HepG2 (cell line): Measurements from ENCODE around the gene TAS2R4. TPM values are rescaled to one million over a fixed set of nuclear protein-coding genes. Genes with fewer than 3 reads are reported as not detected.

Experiments used
- AKNA ChIP-seq: sonication (generic); formaldehyde crosslinking; IDR thresholded peaks from 2 replicates; pipeline ENCODE4 v1.4.0; 2020; ENCODE audit warnings: missing genetic modification reagents, borderline replicate concordance
- EP300 ChIP-seq, 3 experiments: sonication (generic) in 1 of 3; formaldehyde crosslinking in 1 of 3; IDR thresholded peaks; 2 replicates each; pipeline versions ENCODE4 v1.5.1 to v1.6.1; 2011 to 2020; ENCODE audit warnings: low read depth in 2 of 3, low read length in 2 of 3, borderline replicate concordance in 1 of 3, improper control_type of control experiment in 1 of 3, mild to moderate bottlenecking in 1 of 3, missing genetic modification reagents in 1 of 3, moderate library complexity in 1 of 3
- LBX2 ChIP-seq: sonication (generic); formaldehyde crosslinking; IDR thresholded peaks from 2 replicates; pipeline ENCODE4 v1.5.0; 2020; ENCODE audit warnings: missing genetic modification reagents, mild to moderate bottlenecking, borderline replicate concordance
- RARG ChIP-seq: sonication (generic); formaldehyde crosslinking; IDR thresholded peaks from 2 replicates; pipeline ENCODE4 v1.4.0; 2020; ENCODE audit warnings: low read depth, mild to moderate bottlenecking, missing genetic modification reagents
- SP4 ChIP-seq: sonication (generic); formaldehyde crosslinking; IDR thresholded peaks from 2 replicates; pipeline ENCODE4 v1.8.1; 2023; ENCODE audit warnings: mild to moderate bottlenecking, missing genetic modification reagents
- SRSF4 ChIP-seq: fragments of 200-400 bp; formaldehyde crosslinking; IDR thresholded peaks from one replicate; pipeline ENCODE4 v1.6.1; 2018; ENCODE audit warnings: mild to moderate bottlenecking, low read depth, low read length, moderate library complexity; ENCODE audit not compliant: poor library complexity, severe bottlenecking
- TMF1 ChIP-seq: sonication (generic); formaldehyde crosslinking; IDR thresholded peaks from 2 replicates; pipeline ENCODE4 v1.8.1; 2022; ENCODE audit warnings: low read depth, missing genetic modification reagents
- ZBTB42 ChIP-seq: sonication (generic); formaldehyde crosslinking; IDR thresholded peaks from 2 replicates; pipeline ENCODE4 v1.5.0; 2020; ENCODE audit warnings: mild to moderate bottlenecking, missing genetic modification reagents
- ZFP90 ChIP-seq: sonication (generic); formaldehyde crosslinking; IDR thresholded peaks from 2 replicates; pipeline ENCODE4 v1.8.0; 2022; ENCODE audit warnings: missing genetic modification reagents, mild to moderate bottlenecking, inconsistent platforms, borderline replicate concordance
- ZNF615 ChIP-seq: sonication (generic); formaldehyde crosslinking; IDR thresholded peaks from 2 replicates; pipeline ENCODE4 v1.5.0; 2020; ENCODE audit warnings: mild to moderate bottlenecking, missing genetic modification reagents, borderline replicate concordance
- ZNF629 ChIP-seq: sonication (generic); formaldehyde crosslinking; conservative IDR thresholded peaks from 2 replicates; pipeline ENCODE4 v1.5.0; 2020; ENCODE audit warnings: missing genetic modification reagents
- polyA plus RNA-seq, 8 experiments: library from polyadenylated mRNA; depleted of rRNA in 3 of 8; stranded (reverse) in 7 of 8; unstranded in 1 of 8; fragments of >200 nt; fragmentation: Illumina TruSeq in 4 of 8; extraction: Trizol in 4 of 8; gene quantifications; 2 replicates each; pipeline versions ENCODE4 v1.2.1 to v1.2.3, GENCODE V29; 2011 to 2016; ENCODE audit warnings: low read depth in 4 of 8, missing spikeins in 1 of 8, mixed read lengths in 1 of 8; ENCODE audit not compliant: insufficient read depth in 1 of 8
- total RNA-seq, 5 experiments: library from RNA; depleted of rRNA; stranded (reverse); fragments of >200 nt; fragmentation: Illumina TruSeq; extraction: Trizol; gene quantifications; 2 replicates each; pipeline ENCODE4 v1.2.3, GENCODE V29; 2016; ENCODE audit warnings: low read depth in 1 of 5
- TF ChIP-seq, protein P1 (sequence below): IDR thresholded peaks from 2 replicates; pipeline ENCODE4 v1.6.1; 2016; ENCODE audit warnings: missing genetic modification reagents, missing compliant biosample characterization
- TF ChIP-seq, protein P2 (sequence below): sonication (generic); formaldehyde crosslinking; IDR thresholded peaks from 2 replicates; pipeline ENCODE4 v1.4.0; 2020; ENCODE audit warnings: low read depth, mild to moderate bottlenecking, missing genetic modification reagents

Gene TAS2R4
- total and polyA plus RNA-seq, 2 of the 13 experiments (the other 11 are each of a cell fraction or from before 2014, with no cell fraction given): 0.71 to 0.80 TPM

- TF ChIP-seq ZBTB42 (CRISPR knock-in tag) (no peak), ZFP90 (CRISPR knock-in tag) (no peak), TMF1 (peak; percentile 68; the same call in 1 of the 2 replicates), LBX2 (CRISPR knock-in tag) (no peak), AKNA (no peak), RARG (CRISPR knock-in tag) (no peak), ZNF615 (peak; percentile 87; the same call in 1 of the 2 replicates), ZNF629 (CRISPR knock-in tag) (0 out of 2 replicates have a peak, but pooled peaks have one; percentile 16), SP4 (CRISPR knock-in tag) (peak; percentile 83; the same call in 1 of the 2 replicates), EP300 (IDR thresholded peaks at IDR 0.05; ENCODE audit: low read depth in 2 of 2, low read length in 2 of 2) (peak; percentile 48 to 70; a peak in 2 of 4 replicates), EP300 (CRISPR knock-in tag; IDR thresholded peaks at IDR 0.05; ENCODE audit: borderline replicate concordance) (no peak), SRSF4 (no peak)
- TF ChIP-seq, protein P1, sequence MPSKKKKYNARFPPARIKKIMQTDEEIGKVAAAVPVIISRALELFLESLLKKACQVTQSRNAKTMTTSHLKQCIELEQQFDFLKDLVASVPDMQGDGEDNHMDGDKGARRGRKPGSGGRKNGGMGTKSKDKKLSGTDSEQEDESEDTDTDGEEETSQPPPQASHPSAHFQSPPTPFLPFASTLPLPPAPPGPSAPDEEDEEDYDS (CRISPR knock-in tag): peak; percentile 15; the same call in 1 of the 2 replicates
- TF ChIP-seq, protein P2, sequence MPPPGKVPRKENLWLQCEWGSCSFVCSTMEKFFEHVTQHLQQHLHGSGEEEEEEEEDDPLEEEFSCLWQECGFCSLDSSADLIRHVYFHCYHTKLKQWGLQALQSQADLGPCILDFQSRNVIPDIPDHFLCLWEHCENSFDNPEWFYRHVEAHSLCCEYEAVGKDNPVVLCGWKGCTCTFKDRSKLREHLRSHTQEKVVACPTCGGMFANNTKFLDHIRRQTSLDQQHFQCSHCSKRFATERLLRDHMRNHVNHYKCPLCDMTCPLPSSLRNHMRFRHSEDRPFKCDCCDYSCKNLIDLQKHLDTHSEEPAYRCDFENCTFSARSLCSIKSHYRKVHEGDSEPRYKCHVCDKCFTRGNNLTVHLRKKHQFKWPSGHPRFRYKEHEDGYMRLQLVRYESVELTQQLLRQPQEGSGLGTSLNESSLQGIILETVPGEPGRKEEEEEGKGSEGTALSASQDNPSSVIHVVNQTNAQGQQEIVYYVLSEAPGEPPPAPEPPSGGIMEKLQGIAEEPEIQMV (CRISPR knock-in tag): no peak; the same call in 1 of the 2 replicates
Measured at GRCh38 chr7:141737836-141738591, 38.5 kb upstream of the TAS2R4 start, which contains the start of gene SSBP1 (continued).
